OCI-LY1 (cell line): ENCODE results near the gene STYK1.

Experiments
- EZH2 ChIP-seq: fragments of 200-600 bp; sonication (generic), shearing (Covaris generic); IDR thresholded peaks from 2 replicates; pipeline ENCODE4 v1.8.0; 2017; ENCODE audit warnings: borderline replicate concordance, mixed run types, mild to moderate bottlenecking, antibody characterized with exemption, low read length, moderate library complexity, mixed read lengths
- TF ChIP-seq, protein P1 (sequence below): fragments of 200-600 bp; sonication (generic), shearing (Covaris generic); IDR thresholded peaks from 2 replicates; pipeline ENCODE4 v1.5.1; 2017; ENCODE audit warnings: mild to moderate bottlenecking, antibody characterized with exemption, low read length, moderate library complexity, mixed read lengths

GRCh38 chr12:10636611-10637010 lies 37.2 kb downstream of the STYK1 start:
- TF ChIP-seq, protein P1, sequence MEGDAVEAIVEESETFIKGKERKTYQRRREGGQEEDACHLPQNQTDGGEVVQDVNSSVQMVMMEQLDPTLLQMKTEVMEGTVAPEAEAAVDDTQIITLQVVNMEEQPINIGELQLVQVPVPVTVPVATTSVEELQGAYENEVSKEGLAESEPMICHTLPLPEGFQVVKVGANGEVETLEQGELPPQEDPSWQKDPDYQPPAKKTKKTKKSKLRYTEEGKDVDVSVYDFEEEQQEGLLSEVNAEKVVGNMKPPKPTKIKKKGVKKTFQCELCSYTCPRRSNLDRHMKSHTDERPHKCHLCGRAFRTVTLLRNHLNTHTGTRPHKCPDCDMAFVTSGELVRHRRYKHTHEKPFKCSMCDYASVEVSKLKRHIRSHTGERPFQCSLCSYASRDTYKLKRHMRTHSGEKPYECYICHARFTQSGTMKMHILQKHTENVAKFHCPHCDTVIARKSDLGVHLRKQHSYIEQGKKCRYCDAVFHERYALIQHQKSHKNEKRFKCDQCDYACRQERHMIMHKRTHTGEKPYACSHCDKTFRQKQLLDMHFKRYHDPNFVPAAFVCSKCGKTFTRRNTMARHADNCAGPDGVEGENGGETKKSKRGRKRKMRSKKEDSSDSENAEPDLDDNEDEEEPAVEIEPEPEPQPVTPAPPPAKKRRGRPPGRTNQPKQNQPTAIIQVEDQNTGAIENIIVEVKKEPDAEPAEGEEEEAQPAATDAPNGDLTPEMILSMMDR: no peak
- TF ChIP-seq EZH2: no peak
